Trophoblast cell (in vitro differentiated cells and primary cell): ENCODE data around the gene DOCK10.
A peak's percentile ranks its signal among the peaks of the same experiment; 100 is the strongest.

Source experiments
- DNase-seq, 2 donors: peaks; one replicate each; pipeline ENCODE4 v3.0.0-alpha.2; 2016
- H2AFZ ChIP-seq: 2 replicates; pipeline ENCODE4 v1.6.1; 2013; ENCODE audit warnings: low read length, moderate library complexity, mild to moderate bottlenecking; ENCODE audit not compliant: insufficient read depth, poor library complexity
- H2AK5ac ChIP-seq: 2 replicates; pipeline ENCODE4 v1.6.1; 2013; ENCODE audit warnings: mild to moderate bottlenecking, low read length
- H2BK120ac ChIP-seq: 2 replicates; pipeline ENCODE4 v1.6.1; 2013; ENCODE audit warnings: low read length, mild to moderate bottlenecking, moderate library complexity; ENCODE audit not compliant: insufficient read depth, poor library complexity
- H2BK12ac ChIP-seq: 2 replicates; pipeline ENCODE4 v1.6.1; 2013; ENCODE audit warnings: mild to moderate bottlenecking, low read length, moderate library complexity
- H2BK5ac ChIP-seq: 2 replicates; pipeline ENCODE4 v1.6.1; 2013; ENCODE audit warnings: low read length, low read depth, moderate library complexity, mild to moderate bottlenecking; ENCODE audit not compliant: poor library complexity
- H3K14ac ChIP-seq: 2 replicates; pipeline ENCODE4 v1.6.1; 2013; ENCODE audit warnings: mild to moderate bottlenecking, low read length
- H3K18ac ChIP-seq: 2 replicates; pipeline ENCODE4 v1.6.1; 2013; ENCODE audit warnings: mild to moderate bottlenecking, low read length
- H3K23ac ChIP-seq: 2 replicates; pipeline ENCODE4 v1.6.1; 2013; ENCODE audit warnings: low read length
- H3K27ac ChIP-seq: 2 replicates; pipeline ENCODE4 v1.5.1; 2013; ENCODE audit warnings: low read depth, mild to moderate bottlenecking, inconsistent platforms, low read length, moderate library complexity
- H3K27me3 ChIP-seq: 2 replicates; pipeline ENCODE4 v1.6.1; 2013; ENCODE audit warnings: inconsistent platforms, mild to moderate bottlenecking, low read length, moderate library complexity; ENCODE audit not compliant: insufficient read depth
- H3K36me3 ChIP-seq, 2 experiments: 1 replicate in 1 of 2; 2 replicates in 1 of 2; pipeline ENCODE4 v1.6.1; 2013; ENCODE audit warnings: low read length in 2 of 2, mild to moderate bottlenecking in 2 of 2, moderate library complexity in 1 of 2; ENCODE audit not compliant: insufficient read depth in 2 of 2, control insufficient read depth in 1 of 2
- H3K4ac ChIP-seq: 2 replicates; pipeline ENCODE4 v1.6.1; 2013; ENCODE audit warnings: low read depth, mild to moderate bottlenecking, low read length, moderate library complexity
- H3K4me1 ChIP-seq, 2 experiments: 1 replicate in 1 of 2; 2 replicates in 1 of 2; pipeline ENCODE4 v1.6.1; 2013; ENCODE audit warnings: low read length in 2 of 2, mild to moderate bottlenecking in 2 of 2, moderate library complexity in 1 of 2; ENCODE audit not compliant: insufficient read depth in 2 of 2, control insufficient read depth in 1 of 2
- H3K4me2 ChIP-seq: 2 replicates; pipeline ENCODE4 v1.6.1; 2013; ENCODE audit warnings: inconsistent platforms, mild to moderate bottlenecking, low read length, moderate library complexity
- H3K4me3 ChIP-seq: 2 replicates; pipeline ENCODE4 v1.5.1; 2013; ENCODE audit warnings: mild to moderate bottlenecking, low read depth, low read length, inconsistent platforms
- H3K79me1 ChIP-seq: one replicate; pipeline ENCODE4 v1.6.1; 2013; ENCODE audit warnings: low read length
- H3K79me2 ChIP-seq: 2 replicates; pipeline ENCODE4 v1.6.1; 2013; ENCODE audit warnings: low read length, mild to moderate bottlenecking; ENCODE audit not compliant: control insufficient read depth, insufficient read depth, poor library complexity
- H3K9ac ChIP-seq: 2 replicates; pipeline ENCODE4 v1.6.1; 2013; ENCODE audit warnings: mild to moderate bottlenecking, low read length
- H3K9me3 ChIP-seq: 2 replicates; pipeline ENCODE4 v1.6.1; 2013; ENCODE audit warnings: low read depth, mild to moderate bottlenecking, control low read depth, inconsistent platforms, low read length; ENCODE audit not compliant: insufficient read depth
- H4K12ac ChIP-seq: 2 replicates; pipeline ENCODE4 v1.6.1; 2013; ENCODE audit warnings: low read depth, mild to moderate bottlenecking, low read length, moderate library complexity
- H4K8ac ChIP-seq: 2 replicates; pipeline ENCODE4 v1.6.1; 2013; ENCODE audit warnings: low read depth, mild to moderate bottlenecking, low read length, moderate library complexity
- H4K91ac ChIP-seq: one replicate; pipeline ENCODE4 v1.6.1; 2013; ENCODE audit warnings: low read depth, mild to moderate bottlenecking, low read length, moderate library complexity
- WGBS: extraction: QIAGEN DNeasy Blood & Tissue Kit; methylation state at CpG from one replicate; pipeline ENCODE4 v1.1.7; 2013; ENCODE audit warnings: missing lambda C conversion rate; ENCODE audit not compliant: insufficient read length, insufficient coverage; ENCODE audit errors: extremely low coverage; 5-methylcytosine and 5-hydroxymethylcytosine counted together

Gene DOCK10

GRCh38 chr2:225042800-225043167 lies 516 bp upstream of the DOCK10 start:
- H2AFZ ChIP-seq, result no peak overlapping the region
- H3K9ac ChIP-seq, result no peak overlapping the region
- no peak overlapping the region for H2BK5ac ChIP-seq
- H2BK12ac ChIP-seq, result no peak overlapping the region
- no CpG with 5 or more reads among the region's 13 CpGs for WGBS
- no peak overlapping the region for H3K14ac ChIP-seq
- H3K4me1 ChIP-seq, result peaks cover 3 to 4% of the 10 kb centered on the region in 2 experiments
- no peak overlapping the region for H3K27ac ChIP-seq
- H4K8ac ChIP-seq, result no peak overlapping the region
- no peak overlapping the region for H3K18ac ChIP-seq
- H3K4ac ChIP-seq, result no peak overlapping the region
- no peaks in the 10 kb centered on the region for H3K36me3 ChIP-seq
- H2BK120ac ChIP-seq, result no peak overlapping the region
- no peaks in the 10 kb centered on the region for H3K9me3 ChIP-seq
- H3K4me3 ChIP-seq, result no peak overlapping the region
- H3K79me2 ChIP-seq, result no peaks in the 10 kb centered on the region
- no peak overlapping the region for H4K12ac ChIP-seq
- H3K23ac ChIP-seq, result no peak overlapping the region
- no peaks in the 10 kb centered on the region for H3K79me1 ChIP-seq
- peaks cover 39% of the 10 kb centered on the region for H3K27me3 ChIP-seq
- no peak overlapping the region for H4K91ac ChIP-seq
- H2AK5ac ChIP-seq, result no peak overlapping the region
- DNase-seq, result no peak
- H3K4me2 ChIP-seq, result peak overlapping the region; percentile 80

- H3K79me1 ChIP-seq, result no peaks in the 10 kb centered on the region
- no CpG with 5 or more reads among the region's 27 CpGs for WGBS
Measured at GRCh38 chr2:225041207-225041850, 939 bp downstream of the DOCK10 start.

GRCh38 chr2:225040856-225041206 lies 1.4 kb downstream of the DOCK10 start:
- no peak overlapping the region for H3K23ac ChIP-seq
- DNase-seq, result no peak
- H3K9me3 ChIP-seq, result no peaks in the 10 kb centered on the region
- no peak overlapping the region for H3K27ac ChIP-seq
- H3K4me2 ChIP-seq, result no peak overlapping the region
- peaks cover 39% of the 10 kb centered on the region for H3K27me3 ChIP-seq
- H3K9ac ChIP-seq, result no peak overlapping the region
- no peak overlapping the region for H3K18ac ChIP-seq
- no CpG with 5 or more reads among the region's 9 CpGs for WGBS
- no peak overlapping the region for H3K4ac ChIP-seq
- no peak overlapping the region for H3K14ac ChIP-seq
- H2BK120ac ChIP-seq, result no peak overlapping the region
- no peak overlapping the region for H4K12ac ChIP-seq
- H2AK5ac ChIP-seq, result no peak overlapping the region
- H3K79me2 ChIP-seq, result no peaks in the 10 kb centered on the region
- no peaks in the 10 kb centered on the region for H3K79me1 ChIP-seq
- H3K4me1 ChIP-seq, result peaks cover 3 to 4% of the 10 kb centered on the region in 2 experiments
- H3K36me3 ChIP-seq, result no peaks in the 10 kb centered on the region
- no peak overlapping the region for H2BK5ac ChIP-seq
- H2AFZ ChIP-seq, result no peak overlapping the region
- no peak overlapping the region for H2BK12ac ChIP-seq
- no peak overlapping the region for H3K4me3 ChIP-seq
- no peak overlapping the region for H4K91ac ChIP-seq
- no peak overlapping the region for H4K8ac ChIP-seq

More at GRCh38 chr2:225041207-225041850, 939 bp downstream of the DOCK10 start:
- H2BK12ac ChIP-seq, result no peak overlapping the region
- peak; percentile 23 to 27 for DNase-seq
- H3K4ac ChIP-seq, result no peak overlapping the region
- H3K4me1 ChIP-seq, result peaks cover 3 to 4% of the 10 kb centered on the region in 2 experiments
- H2BK5ac ChIP-seq, result no peak overlapping the region
- peaks cover 39% of the 10 kb centered on the region for H3K27me3 ChIP-seq
- H2AK5ac ChIP-seq, result no peak overlapping the region
- peak overlapping the region; percentile 80 for H3K4me2 ChIP-seq
- H3K14ac ChIP-seq, result no peak overlapping the region
- H2AFZ ChIP-seq, result no peak overlapping the region
- H3K36me3 ChIP-seq, result no peaks in the 10 kb centered on the region
- no peak overlapping the region for H3K4me3 ChIP-seq
- H4K12ac ChIP-seq, result no peak overlapping the region
- no peak overlapping the region for H3K18ac ChIP-seq
- H3K23ac ChIP-seq, result no peak overlapping the region
- H3K9me3 ChIP-seq, result no peaks in the 10 kb centered on the region
- H3K79me2 ChIP-seq, result no peaks in the 10 kb centered on the region
- H3K27ac ChIP-seq, result no peak overlapping the region
- H3K9ac ChIP-seq, result no peak overlapping the region
- no peak overlapping the region for H4K8ac ChIP-seq
- no peak overlapping the region for H4K91ac ChIP-seq
- H2BK120ac ChIP-seq, result no peak overlapping the region

- H3K4ac ChIP-seq, result no peak overlapping the region
- H2AK5ac ChIP-seq, result no peak overlapping the region
- H3K4me3 ChIP-seq, result no peak overlapping the region
- H3K4me2 ChIP-seq, result no peak overlapping the region
- H3K79me2 ChIP-seq, result no peaks in the 10 kb centered on the region
- H4K91ac ChIP-seq, result no peak overlapping the region
- WGBS, result no CpG with 5 or more reads among the region's 5 CpGs
- H2BK5ac ChIP-seq, result no peak overlapping the region
- no peak overlapping the region for H2BK12ac ChIP-seq
- H3K4me1 ChIP-seq, result peaks cover 3 to 4% of the 10 kb centered on the region in 2 experiments
- no peak overlapping the region for H3K27ac ChIP-seq
- DNase-seq, result no peak
- H4K8ac ChIP-seq, result no peak overlapping the region
- H3K79me1 ChIP-seq, result no peaks in the 10 kb centered on the region
- no peaks in the 10 kb centered on the region for H3K9me3 ChIP-seq
- peaks cover 39% of the 10 kb centered on the region for H3K27me3 ChIP-seq
- no peak overlapping the region for H2BK120ac ChIP-seq
- no peak overlapping the region for H3K14ac ChIP-seq
- H3K23ac ChIP-seq, result no peak overlapping the region
- H4K12ac ChIP-seq, result no peak overlapping the region
- H3K18ac ChIP-seq, result no peak overlapping the region
- H3K9ac ChIP-seq, result no peak overlapping the region
- H2AFZ ChIP-seq, result no peak overlapping the region
- H3K36me3 ChIP-seq, result no peaks in the 10 kb centered on the region
Measured at GRCh38 chr2:225040142-225040541, 2.1 kb downstream of the DOCK10 start.
